Measurements from ENCODE around the gene NHLRC4. TPM values are rescaled to one million over a fixed set of nuclear protein-coding genes. Genes with fewer than 3 reads are reported as not detected.

Gene NHLRC4
- total and polyA plus RNA-seq, 2 of the 8 experiments (the other 6 are each of a cell fraction or from before 2014, with no cell fraction given) = 0.60 to 0.76 TPM

DNA sequence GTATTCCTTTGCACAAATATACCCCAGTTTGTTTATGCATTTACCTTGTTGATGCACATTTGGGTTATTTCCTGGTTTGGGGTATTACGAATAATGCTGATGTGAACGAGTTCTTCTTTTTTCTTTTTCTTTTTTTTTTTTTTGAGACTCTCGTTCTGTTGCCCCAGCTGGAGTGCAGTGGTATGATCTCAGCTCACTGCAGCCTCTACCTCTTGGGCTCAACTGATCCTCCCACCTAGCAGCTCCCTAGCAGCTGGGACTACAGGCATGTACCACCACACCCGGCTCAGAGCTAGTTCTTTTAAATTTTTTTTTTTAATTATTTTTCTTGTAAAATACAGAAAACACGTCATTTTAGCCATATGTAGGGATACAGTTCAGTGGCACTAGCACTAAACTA is 37.1 kb downstream of the NHLRC4 start:
- H4K91ac ChIP-seq (replicated peaks; ENCODE audit: insufficient read length, low read length) = no peak overlapping the region
- CTCF ChIA-PET (ENCODE audit: partially characterized antibody) = interaction anchor here (1.2 to 1.6 kb wide), 2 partner anchors 11 to 14 kb away, joined by 4 read pairs; no protein-coding TSS in a partner anchor
- no peak for FAIRE-seq

More for the DNA sequence above, 37.1 kb downstream of the NHLRC4 start:
- Histone ChIP-seq H3K56ac (replicated peaks; ENCODE audit: insufficient read length, low read depth, low read length) (no peak overlapping the region), H3K36me3 (ENCODE audit: control insufficient read depth in 2 of 4, insufficient read depth in 4 of 4, low read length in 3 of 4) (peaks cover 0 to 3% (median under 1%) of the 10 kb centered on the region in 4 experiments; a peak in 2 of 8 replicates), H3K4me3 (ENCODE audit: extremely low read depth in 1 of 4, insufficient read depth in 2 of 4, low read depth in 3 of 4, low read length in 4 of 4) (no peak overlapping the region), H3K4ac (replicated peaks; ENCODE audit: insufficient read length, low read depth, low read length) (no peak overlapping the region), H3K79me2 (ENCODE audit: control insufficient read depth in 1 of 2, insufficient read depth in 2 of 2, low read length in 2 of 2) (peaks cover 2 to 3% of the 10 kb centered on the region in 2 experiments; a peak in 2 of 4 replicates), H2BK120ac (replicated peaks; ENCODE audit: low read depth, low read length) (no peak overlapping the region), H2BK20ac (ENCODE audit: low read length) (no peak overlapping the region), H3K14ac (ENCODE audit: insufficient read length) (no peak overlapping the region), H2BK15ac (ENCODE audit: low read length) (no peak overlapping the region), H4K8ac (ENCODE audit: extremely low read depth, insufficient read depth, low read length) (no peak overlapping the region), H4K20me1 (replicated peaks in 1 of 2; ENCODE audit: control insufficient read depth in 1 of 2, insufficient read depth in 2 of 2, low read length in 2 of 2) (peaks cover 4 to 6% of the 10 kb centered on the region in 2 experiments), H3K23me2 (ENCODE audit: low read depth, low read length) (no peaks in the 10 kb centered on the region), H4K5ac (ENCODE audit: insufficient read length, low read depth, low read length) (no peak overlapping the region), H3K23ac (ENCODE audit: insufficient read length) (no peak overlapping the region), H3K18ac (ENCODE audit: extremely low read depth, low read length) (no peak overlapping the region), H3K4me1 (replicated peaks in 1 of 4; ENCODE audit: control insufficient read depth in 3 of 4, insufficient read depth in 4 of 4, low read length in 3 of 4) (peaks cover 0 to 2% (median 0%) of the 10 kb centered on the region in 4 experiments; a peak in 2 of 7 replicates), H3K27ac (ENCODE audit: low read depth, low read length) (no peak overlapping the region), H2BK12ac (ENCODE audit: low read depth, low read length) (no peak overlapping the region), H2AFZ (ENCODE audit: low read length) (no peak overlapping the region), H3K4me2 (ENCODE audit: insufficient read depth in 1 of 2, low read depth in 2 of 2, low read length in 2 of 2) (no peak overlapping the region), H3K9ac (replicated peaks in 1 of 4; ENCODE audit: extremely low read depth in 1 of 4, low read depth in 3 of 4, low read length in 3 of 4) (no peak overlapping the region), H2AK5ac (ENCODE audit: low read depth, low read length) (no peak overlapping the region), H2BK5ac (ENCODE audit: low read depth, low read length) (no peak overlapping the region), H3K27me3 (replicated peaks in 1 of 4; ENCODE audit: control insufficient read depth in 3 of 4, extremely low read depth in 1 of 4, insufficient read depth in 3 of 4, low read length in 3 of 4) (no peaks in the 10 kb centered on the region), H3K79me1 (ENCODE audit: low read depth, low read length) (peaks cover 6% of the 10 kb centered on the region), H3K9me3 (ENCODE audit: insufficient read depth in 2 of 2, low read depth in 1 of 2, low read length in 1 of 2) (peaks cover 7 to 13% of the 10 kb centered on the region in 2 experiments; a peak in 3 of 4 replicates)
- 86% methylated on average over 4 of the region's 5 CpGs; no CpG with 5 or more reads in 1 of the 2 experiments for WGBS, 2 experiments (ENCODE audit: extremely low coverage in 1 of 2, insufficient coverage in 1 of 2, insufficient read length in 1 of 2, insufficient replicate concordance in 2 of 2, low coverage in 1 of 2, low lambda C conversion rate in 2 of 2, missing lambda C conversion rate in 1 of 2)
- no peak for DNase-seq (ENCODE audit: low read depth in 1 of 2, low spot score in 2 of 2)
- TF ChIP-seq, protein P1, sequence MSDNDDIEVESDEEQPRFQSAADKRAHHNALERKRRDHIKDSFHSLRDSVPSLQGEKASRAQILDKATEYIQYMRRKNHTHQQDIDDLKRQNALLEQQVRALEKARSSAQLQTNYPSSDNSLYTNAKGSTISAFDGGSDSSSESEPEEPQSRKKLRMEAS (IDR thresholded peaks at IDR 0.05) = no peak
- no peak for TF ChIP-seq CTBP2 (IDR thresholded peaks at IDR 0.05; ENCODE audit: borderline replicate concordance, insufficient read depth, insufficient read length, low read length)
- TF ChIP-seq RAD21 (IDR thresholded peaks at IDR 0.05 in 1 of 2, conservative IDR thresholded peaks at IDR 0.05 in 1 of 2; ENCODE audit: low read depth in 2 of 2, low read length in 2 of 2) = no peak
- TF ChIP-seq RFX5 (IDR thresholded peaks at IDR 0.05; ENCODE audit: borderline replicate concordance, low read depth, low read length) = no peak
- no peak for TF ChIP-seq EGR1 (IDR thresholded peaks at IDR 0.05; ENCODE audit: borderline replicate concordance, low read depth, low read length)
- TF ChIP-seq, protein P2, sequence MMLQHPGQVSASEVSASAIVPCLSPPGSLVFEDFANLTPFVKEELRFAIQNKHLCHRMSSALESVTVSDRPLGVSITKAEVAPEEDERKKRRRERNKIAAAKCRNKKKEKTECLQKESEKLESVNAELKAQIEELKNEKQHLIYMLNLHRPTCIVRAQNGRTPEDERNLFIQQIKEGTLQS (IDR thresholded peaks at IDR 0.05; ENCODE audit: insufficient read depth, low read depth, low read length) = no peak
- TF ChIP-seq GABPA (IDR thresholded peaks at IDR 0.05; ENCODE audit: borderline replicate concordance, insufficient read depth, low read length) = no peak
- no peak for TF ChIP-seq CBX8 (IDR thresholded peaks at IDR 0.05; ENCODE audit: borderline replicate concordance, low read depth, low read length)
- no peak for TF ChIP-seq CHD1 (IDR thresholded peaks at IDR 0.05; ENCODE audit: low read depth, low read length)
- POLR2A ChIA-PET (ENCODE audit: partially characterized antibody) = no interaction called here

All from H1 (cell line).